DMS153 (cell line): Measurements from ENCODE around the gene MYOT.
"Not testable (repeated sequence)": the region's sequence is repeated elsewhere in the genome, so short reads cannot be mapped to it uniquely, and the experiment has no call there.

Experiments
- DNase-seq: peaks from one replicate; lab custom pipeline; 2025; lab: John Stamatoyannopoulos, UW

The MYOT gene

GRCh38 chr5:137856201-137856600, 11.5 kb upstream of the MYOT start:
- no peak for DNase-seq

- no peak for DNase-seq
Measured at GRCh38 chr5:137856916-137857862, 10.5 kb upstream of the MYOT start.

GRCh38 chr5:137858223-137858916, 9.3 kb upstream of the MYOT start:
- no peak for DNase-seq

GRCh38 chr5:137858954-137859353, 8.7 kb upstream of the MYOT start:
- DNase-seq, result no peak

DNA sequence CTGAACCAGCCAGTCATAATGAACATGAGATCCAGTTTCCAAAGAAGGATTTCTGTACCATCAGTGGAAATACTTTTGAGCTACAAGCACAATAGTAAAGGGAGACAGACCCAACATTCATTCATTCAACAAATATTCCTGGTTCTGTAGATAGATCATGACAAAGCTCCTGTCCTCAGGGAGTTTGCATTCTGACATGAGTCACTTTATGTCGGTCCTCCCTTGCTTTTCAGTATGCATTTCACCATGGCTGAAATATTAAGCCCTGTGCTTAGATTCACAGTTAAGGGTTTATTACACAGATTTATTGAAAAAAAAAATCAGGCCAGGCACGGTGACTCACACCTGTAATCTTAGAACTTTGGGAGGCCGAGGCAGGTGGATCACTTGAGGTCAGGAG, 5.4 kb upstream of the MYOT start:
- no peak for DNase-seq

DNA sequence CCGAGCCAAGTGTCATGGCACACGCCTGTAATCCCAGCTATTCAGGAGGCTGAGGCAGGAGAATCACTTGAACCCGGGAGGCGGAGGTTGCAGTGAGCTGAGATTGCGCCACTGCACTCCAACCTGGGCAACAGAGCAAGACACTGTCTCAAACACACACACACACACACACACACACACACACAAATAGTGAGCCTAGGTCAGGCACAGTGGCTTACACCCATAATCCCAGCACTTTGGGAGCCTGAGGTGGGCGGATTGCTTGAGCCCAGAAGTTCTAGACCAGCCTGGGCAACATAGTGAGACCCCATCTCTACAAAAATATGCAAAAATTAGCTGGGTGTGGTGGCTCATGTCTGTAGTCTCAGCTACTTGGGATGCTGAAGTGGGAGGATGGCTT, 4.0 kb upstream of the MYOT start:
- DNase-seq, result not testable (repeated sequence)

GRCh38 chr5:137866541-137867388, 895 bp upstream of the MYOT start:
- no peak for DNase-seq

DNA sequence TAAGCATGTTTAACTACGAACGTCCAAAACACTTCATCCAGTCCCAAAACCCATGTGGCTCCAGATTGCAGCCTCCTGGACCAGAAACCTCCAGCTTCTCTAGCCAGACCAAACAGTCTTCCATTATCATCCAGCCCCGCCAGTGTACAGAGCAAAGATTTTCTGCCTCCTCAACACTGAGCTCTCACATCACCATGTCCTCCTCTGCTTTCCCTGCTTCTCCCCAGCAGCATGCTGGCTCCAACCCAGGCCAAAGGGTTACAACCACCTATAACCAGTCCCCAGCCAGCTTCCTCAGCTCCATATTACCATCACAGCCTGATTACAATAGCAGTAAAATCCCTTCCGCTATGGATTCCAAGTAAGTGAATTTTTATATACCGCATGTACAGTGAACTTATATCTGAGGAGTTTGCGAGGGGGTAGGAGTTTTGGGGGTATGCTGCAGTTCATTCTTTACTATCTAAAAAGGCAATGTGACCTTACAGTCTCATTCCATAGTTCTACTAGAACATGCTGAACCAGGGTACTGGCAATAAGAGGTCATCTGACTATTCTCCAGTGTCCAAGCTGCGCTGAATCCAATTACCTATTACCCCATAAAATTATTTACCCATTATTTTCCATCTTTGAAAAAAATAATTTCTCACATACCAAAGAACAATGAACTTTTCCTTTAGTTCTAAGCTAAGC, 3.1 kb downstream of the MYOT start:
- no peak for DNase-seq

DNA sequence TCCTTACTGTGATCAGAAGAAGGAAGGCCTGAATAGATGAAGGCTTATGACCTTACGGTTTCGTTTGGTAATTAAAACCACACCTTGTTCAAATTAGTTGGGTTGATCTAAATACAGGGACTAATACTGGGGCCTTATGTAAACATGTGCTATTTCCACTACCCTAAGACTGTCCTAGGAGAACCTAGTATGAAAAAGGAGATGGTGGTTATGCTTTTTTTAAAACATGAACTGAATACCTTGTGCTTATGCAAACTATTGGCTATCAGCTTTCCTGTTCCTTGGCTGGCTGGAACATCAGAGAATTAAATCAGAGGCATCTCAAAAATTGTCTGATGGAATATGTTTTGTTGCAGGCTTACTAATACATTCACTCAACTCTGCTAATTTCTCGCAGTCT, 3.9 kb downstream of the MYOT start:
- no peak for DNase-seq

- DNase-seq, result no peak
Measured at GRCh38 chr5:137872466-137872865, 4.8 kb downstream of the MYOT start.

- DNase-seq, result no peak
Measured at GRCh38 chr5:137876101-137876500, 8.4 kb downstream of the MYOT start.

GRCh38 chr5:137880313-137880712, 12.7 kb downstream of the MYOT start:
- no peak for DNase-seq

DNA sequence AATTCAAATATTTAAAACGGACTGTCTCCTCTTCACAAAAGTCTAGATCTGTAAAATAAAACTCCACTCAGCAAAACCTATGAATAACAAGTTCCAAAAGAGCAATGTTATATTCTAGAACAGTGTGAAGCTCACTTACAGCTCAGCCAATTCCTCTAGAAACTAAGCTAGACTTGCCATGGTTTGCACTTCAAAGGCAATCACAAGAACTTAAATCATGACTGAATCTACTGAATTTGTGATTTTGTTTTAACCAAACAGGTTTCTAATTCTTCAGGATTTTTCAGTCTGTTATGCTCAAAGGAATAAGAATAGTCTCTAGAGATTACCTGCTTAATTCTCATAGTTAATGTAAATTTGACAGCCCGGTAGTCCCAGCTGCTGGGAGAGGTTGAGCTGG, 20.2 kb downstream of the MYOT start:
- DNase-seq, result no peak

DNA sequence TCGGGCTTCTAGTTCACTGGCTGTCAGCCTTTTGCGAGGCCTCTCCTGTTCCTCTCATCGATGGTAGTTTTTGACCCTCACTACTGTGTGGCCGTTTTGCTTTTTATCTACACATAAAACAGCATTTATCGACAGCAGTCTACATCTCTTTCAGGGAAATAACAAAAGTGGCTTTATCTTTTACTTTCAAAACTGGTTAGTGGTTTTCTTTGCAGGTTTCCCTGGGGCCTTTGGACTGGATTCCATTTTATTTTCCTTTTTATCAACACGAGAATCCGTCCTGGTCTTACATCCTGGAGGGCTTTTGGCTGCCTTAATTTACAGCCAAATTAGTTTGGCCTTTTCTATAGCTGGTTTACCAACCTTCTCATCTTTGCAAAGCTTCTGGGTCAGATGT, 20.8 kb downstream of the MYOT start:
- no peak for DNase-seq

DNA sequence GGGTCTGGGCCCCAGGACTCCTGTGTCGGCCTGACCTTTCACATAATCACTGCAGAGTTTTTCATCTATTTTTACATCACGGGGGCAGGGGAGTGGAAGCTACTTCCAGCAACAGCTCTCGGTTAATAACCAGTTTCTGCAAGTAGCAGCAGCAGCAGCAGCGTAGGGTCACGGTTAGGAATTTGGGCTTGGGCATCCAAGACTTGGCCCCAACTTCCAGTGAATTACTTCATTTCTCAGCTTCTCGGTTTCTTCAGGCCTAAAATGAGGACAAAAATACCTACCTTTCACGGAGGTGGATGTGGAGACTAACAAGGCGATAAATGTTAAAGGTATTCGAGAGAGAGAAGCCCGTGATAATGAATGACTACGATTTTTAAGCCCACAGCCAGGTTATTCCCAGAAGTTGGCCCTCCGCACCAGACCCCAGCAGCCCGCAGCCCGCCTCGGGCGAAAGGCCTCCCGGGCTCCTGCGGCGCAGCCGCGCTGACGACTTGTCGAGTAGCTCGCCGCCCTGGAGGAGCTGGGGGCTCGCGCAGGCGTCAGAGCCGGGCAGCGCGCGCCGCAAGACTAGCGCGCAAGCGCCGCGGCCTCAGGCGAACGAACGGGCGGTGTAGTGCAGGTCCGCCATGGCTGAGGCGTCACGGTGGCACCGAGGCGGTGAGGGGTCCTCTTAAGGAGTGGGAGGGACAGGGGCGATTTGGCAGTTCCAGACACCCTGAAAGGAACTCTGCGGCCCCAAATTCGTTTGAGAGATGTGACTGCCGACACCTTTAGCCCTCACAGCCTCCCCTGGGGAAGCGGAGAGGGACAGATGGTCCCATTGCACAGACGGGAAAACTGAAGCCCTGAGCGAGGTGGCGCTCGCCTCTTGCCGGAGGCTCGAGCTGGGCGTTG, 21.5 kb downstream of the MYOT start, which contains the start of gene PKD2L2:
Gene PKD2L2, plus strand, starts transcription at position 595 of the 897 bp plus-strand sequence. Its CDS starts 35 bp downstream, at position 630.
- DNase-seq, result no peak

DNA sequence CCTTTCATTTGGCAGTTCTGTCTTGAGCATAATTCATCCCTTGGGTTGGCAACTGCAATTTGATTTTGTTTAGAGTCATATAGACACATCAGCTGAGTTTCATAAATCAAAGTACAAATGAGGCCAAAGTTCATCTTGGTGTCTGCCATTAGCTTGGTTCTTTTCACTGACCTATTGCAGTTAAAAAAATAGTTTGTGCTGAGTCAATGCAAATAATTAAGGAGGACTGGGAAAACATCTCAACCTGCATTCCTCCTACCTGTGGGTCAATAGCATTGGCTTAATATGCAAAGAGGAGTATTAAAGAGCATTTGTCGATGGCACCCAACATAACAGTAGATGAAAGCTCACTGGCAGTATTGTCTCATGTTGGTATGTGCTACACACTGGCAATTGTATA, 23.2 kb downstream of the MYOT start:
- no peak for DNase-seq

DNA sequence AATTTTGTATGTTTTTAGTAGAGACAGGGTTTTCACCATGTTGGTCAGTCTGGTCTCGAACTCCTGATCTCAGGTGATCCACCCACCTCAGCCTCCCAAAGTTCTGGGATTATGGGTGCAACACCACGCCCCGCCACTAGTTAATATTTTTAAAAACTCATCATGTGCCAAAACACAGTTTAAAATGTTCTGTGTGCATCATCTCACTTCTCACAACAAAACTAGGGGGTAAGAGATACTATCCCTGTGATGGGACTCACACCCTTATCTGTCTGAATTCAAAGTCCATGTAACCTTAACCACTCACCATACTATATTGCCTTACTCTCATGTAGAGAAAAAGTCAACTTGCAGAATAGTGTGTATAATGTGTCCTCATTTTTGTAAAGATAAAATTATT, 24.2 kb downstream of the MYOT start:
- no peak for DNase-seq

DNA sequence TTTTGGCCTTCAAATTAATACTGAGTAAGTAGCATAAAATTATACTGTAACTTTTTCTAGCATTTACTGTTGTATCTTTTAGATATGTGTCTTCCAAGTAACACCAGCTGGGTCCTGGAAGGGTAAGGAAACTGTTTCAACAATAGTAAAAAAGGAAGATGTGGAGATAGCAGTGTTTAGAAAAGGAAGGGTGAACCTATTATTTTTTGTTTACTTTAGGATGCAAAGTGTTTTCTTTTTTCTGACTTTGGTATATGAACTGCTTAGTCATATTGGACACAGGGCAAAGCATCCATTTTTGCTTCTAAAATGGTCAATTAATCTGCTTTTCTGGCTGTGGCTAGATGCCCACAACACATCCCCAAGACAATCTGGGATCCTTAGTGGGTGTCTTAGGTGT, 26.9 kb downstream of the MYOT start:
- DNase-seq, result no peak

DNA sequence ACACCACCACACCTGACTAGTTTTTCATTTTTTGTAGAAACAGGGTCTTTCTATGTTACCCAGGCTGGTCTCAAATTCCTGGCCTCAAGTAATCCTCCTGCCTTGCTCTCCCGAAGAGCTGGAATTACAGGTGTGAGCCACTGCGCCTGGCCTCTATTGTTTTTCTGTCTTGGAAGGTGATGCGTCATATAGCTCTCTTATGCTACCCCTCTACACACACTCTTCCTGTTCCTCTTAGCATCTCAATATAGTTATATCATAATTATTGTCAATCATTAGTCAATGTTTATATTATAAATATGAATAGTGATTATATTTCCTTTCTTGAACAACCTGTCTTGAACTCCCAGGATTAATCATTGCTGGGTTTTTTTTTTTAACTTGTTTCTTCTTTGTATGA, 28.9 kb downstream of the MYOT start:
- DNase-seq, result no peak

- no peak for DNase-seq
Measured at GRCh38 chr5:137899493-137899892, 31.8 kb downstream of the MYOT start.
